ENCODE results near the gene DIABLO.
"Not testable (repeated sequence)": the region's sequence is repeated elsewhere in the genome, so short reads cannot be mapped to it uniquely, and the experiment has no call there.

The DIABLO gene

GRCh38 chr12:122183588-122183940, 42.3 kb downstream of the DIABLO start:
- DNase-seq (ENCODE audit: low spot score) = no peak

GRCh38 chr12:122182887-122183587, 42.8 kb downstream of the DIABLO start, which contains the start of gene LRRC43:
Gene LRRC43 (plus strand): TSS chr12:122183123. CDS start chr12:122183145, 22 bp downstream.
- no peak for TF ChIP-seq CTCF (IDR thresholded peaks at IDR 0.05; ENCODE audit: extremely low read depth, missing control alignments)
- DNase-seq (ENCODE audit: low spot score) = peak; percentile 67

More at GRCh38 chr12:122183588-122183940, 42.3 kb downstream of the DIABLO start:
- no peak for TF ChIP-seq CTCF (IDR thresholded peaks at IDR 0.05; ENCODE audit: extremely low read depth, missing control alignments)

- DNase-seq (ENCODE audit: low spot score) = not testable (repeated sequence)
These were observed 49.4 kb downstream of the DIABLO start for GRCh38 chr12:122176473-122176872.

- TF ChIP-seq CTCF (IDR thresholded peaks at IDR 0.05; ENCODE audit: extremely low read depth, missing control alignments) = no peak
- no peak for DNase-seq (ENCODE audit: low spot score)
These were observed 51.6 kb downstream of the DIABLO start, which contains the start of gene IL31 for GRCh38 chr12:122174155-122174845. Gene IL31 (minus strand): TSS chr12:122174221. CDS start chr12:122174172, 49 bp downstream.

- no peak for TF ChIP-seq CTCF (IDR thresholded peaks at IDR 0.05; ENCODE audit: extremely low read depth, missing control alignments)
- no peak for DNase-seq (ENCODE audit: low spot score)
These were observed 53.5 kb downstream of the DIABLO start for GRCh38 chr12:122172262-122172939.

- TF ChIP-seq CTCF (IDR thresholded peaks at IDR 0.05; ENCODE audit: extremely low read depth, missing control alignments) = no peak
- no peak for DNase-seq (ENCODE audit: low spot score)
These were observed 54.5 kb downstream of the DIABLO start for GRCh38 chr12:122171399-122171798.

GRCh38 chr12:122168492-122168891, 57.4 kb downstream of the DIABLO start:
- no peak for DNase-seq (ENCODE audit: low spot score)
- no peak for TF ChIP-seq CTCF (IDR thresholded peaks at IDR 0.05; ENCODE audit: extremely low read depth, missing control alignments)

Data from GM20000 (cell line).